GM12874 (cell line): ENCODE measurements around the gene IL17RA.

ENCODE experiments used
- TF ChIP-seq, protein P1 (sequence below): IDR thresholded peaks from 2 replicates; pipeline ENCODE4 v1.5.1; 2011; ENCODE audit warnings: low read depth, mild to moderate bottlenecking, control low read depth, low read length, moderate library complexity; ENCODE audit not compliant: insufficient read depth

The IL17RA gene

GRCh38 chr22:17137170-17137569, 52.4 kb downstream of the IL17RA start:
- TF ChIP-seq, protein P1, sequence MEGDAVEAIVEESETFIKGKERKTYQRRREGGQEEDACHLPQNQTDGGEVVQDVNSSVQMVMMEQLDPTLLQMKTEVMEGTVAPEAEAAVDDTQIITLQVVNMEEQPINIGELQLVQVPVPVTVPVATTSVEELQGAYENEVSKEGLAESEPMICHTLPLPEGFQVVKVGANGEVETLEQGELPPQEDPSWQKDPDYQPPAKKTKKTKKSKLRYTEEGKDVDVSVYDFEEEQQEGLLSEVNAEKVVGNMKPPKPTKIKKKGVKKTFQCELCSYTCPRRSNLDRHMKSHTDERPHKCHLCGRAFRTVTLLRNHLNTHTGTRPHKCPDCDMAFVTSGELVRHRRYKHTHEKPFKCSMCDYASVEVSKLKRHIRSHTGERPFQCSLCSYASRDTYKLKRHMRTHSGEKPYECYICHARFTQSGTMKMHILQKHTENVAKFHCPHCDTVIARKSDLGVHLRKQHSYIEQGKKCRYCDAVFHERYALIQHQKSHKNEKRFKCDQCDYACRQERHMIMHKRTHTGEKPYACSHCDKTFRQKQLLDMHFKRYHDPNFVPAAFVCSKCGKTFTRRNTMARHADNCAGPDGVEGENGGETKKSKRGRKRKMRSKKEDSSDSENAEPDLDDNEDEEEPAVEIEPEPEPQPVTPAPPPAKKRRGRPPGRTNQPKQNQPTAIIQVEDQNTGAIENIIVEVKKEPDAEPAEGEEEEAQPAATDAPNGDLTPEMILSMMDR: no peak

DNA sequence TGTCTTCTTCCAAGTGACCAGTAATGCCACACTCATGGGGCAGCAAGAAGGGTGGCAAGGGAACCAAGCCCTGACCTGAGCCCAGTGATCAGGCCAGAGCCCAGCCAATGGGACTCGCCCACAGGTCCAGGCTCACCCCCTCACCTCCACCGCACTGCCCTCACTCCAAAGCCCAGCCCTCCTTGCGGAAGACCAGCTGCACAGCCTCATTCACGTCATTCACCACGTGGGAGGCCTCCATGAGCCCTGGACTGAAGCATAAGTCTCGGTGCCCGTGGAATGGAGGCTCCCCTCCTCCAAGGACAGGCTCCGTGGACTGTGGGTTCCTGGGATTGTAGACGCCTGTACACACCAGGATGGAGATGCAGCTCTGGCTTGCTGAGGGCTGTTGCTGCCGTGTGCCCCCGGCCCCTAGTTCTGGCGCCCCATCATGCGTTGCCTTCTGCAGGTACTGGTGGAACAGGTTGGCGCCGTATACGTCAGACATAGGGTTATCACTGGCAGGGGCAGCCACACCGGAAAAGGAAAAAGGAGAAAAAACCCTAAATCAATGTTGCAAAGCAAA, 53.1 kb downstream of the IL17RA start:
- TF ChIP-seq, protein P1: no peak

DNA sequence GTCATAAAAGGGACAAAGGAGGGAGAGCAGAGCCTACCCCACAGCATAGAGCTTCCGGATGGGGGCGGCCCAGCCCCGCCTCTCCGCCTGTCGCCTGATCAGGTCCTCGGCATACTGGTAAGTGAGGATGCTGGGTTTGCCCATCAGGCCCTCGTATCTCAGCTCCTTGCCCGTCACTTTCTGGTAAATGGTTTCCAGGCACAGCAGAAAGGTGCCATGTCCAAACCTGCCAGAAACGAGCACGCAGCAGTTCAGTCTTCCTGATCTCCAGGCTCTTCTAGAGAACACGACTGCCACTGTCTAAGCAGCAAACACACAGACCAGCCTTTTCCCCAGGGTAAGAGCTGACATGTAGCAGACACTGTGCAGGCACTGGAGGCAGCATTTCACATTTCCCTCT, 53.7 kb downstream of the IL17RA start:
- TF ChIP-seq, protein P1: no peak

- TF ChIP-seq, protein P1: no peak
Measured at GRCh38 chr22:17140022-17140421, 55.2 kb downstream of the IL17RA start.

DNA sequence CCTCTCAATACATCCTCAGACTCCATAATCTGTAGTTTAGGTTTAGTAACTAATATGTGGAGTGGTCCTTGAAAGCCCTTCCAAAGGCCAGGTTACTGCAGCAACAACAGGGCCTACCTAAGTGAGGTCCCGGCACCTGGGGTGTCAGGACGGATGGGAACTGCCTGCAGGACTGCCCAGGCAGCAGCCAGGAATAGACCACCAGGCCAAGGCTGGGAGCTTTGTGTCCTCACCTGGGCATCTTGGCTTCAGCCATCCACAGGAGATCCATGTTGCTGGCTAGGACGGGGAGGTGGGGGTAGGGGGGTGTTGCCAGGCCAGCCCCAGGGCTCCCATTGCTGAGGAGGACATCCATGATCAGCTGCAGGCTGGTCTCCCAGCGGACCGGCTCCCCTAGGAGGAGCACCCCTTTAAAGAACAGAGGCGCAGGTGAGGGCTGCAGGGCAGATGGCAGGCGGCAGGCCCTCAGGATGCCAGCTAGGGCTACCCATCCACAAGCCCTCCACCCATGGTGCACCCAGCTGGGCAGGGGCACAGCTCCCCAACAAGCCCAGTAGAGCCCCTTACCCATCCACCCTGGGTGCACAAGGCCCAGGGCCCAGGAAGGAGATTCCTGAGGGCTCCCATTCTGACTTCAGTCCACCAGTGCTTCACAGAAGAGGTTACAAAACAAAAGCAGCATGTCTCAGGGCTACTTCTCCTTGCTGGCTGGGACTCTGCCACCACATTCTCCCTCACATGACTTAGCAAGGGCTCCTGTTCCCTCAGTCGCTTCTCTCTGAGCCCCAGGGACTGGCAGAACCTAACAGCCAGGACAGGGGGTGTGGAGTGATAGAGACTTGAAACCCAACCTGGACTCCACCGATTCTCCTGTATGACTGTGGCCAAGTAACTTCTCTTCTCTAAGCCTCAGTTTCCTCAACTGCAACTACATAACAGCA, 56.3 kb downstream of the IL17RA start:
- TF ChIP-seq, protein P1: no peak

- TF ChIP-seq, protein P1: no peak
Measured at GRCh38 chr22:17143101-17143500, 58.3 kb downstream of the IL17RA start.

- TF ChIP-seq, protein P1: no peak
Measured at GRCh38 chr22:17143826-17144225, 59.0 kb downstream of the IL17RA start.
